AML-193 (cell line): ENCODE measurements around the gene PACSIN1.

ENCODE experiments used
- DNase-seq, 2 experiments: peaks; one replicate each; lab custom pipeline; 2025; lab: John Stamatoyannopoulos, UW

Gene PACSIN1

GRCh38 chr6:34544776-34545471 lies 79.0 kb downstream of the PACSIN1 start:
- DNase-seq: no peak

- DNase-seq: no peak
Measured at GRCh38 chr6:34546551-34547321, 80.9 kb downstream of the PACSIN1 start.

- DNase-seq: no peak
Measured at GRCh38 chr6:34547701-34548644, 82.1 kb downstream of the PACSIN1 start.

- DNase-seq: no peak
Measured at GRCh38 chr6:34549026-34549803, 83.3 kb downstream of the PACSIN1 start.

GRCh38 chr6:34549804-34550202 lies 83.9 kb downstream of the PACSIN1 start:
- no peak for DNase-seq

GRCh38 chr6:34551720-34552119 lies 85.8 kb downstream of the PACSIN1 start:
- no peak for DNase-seq

GRCh38 chr6:34552620-34553019 lies 86.7 kb downstream of the PACSIN1 start:
- DNase-seq: no peak

- DNase-seq: no peak
Measured at GRCh38 chr6:34553146-34553545, 87.3 kb downstream of the PACSIN1 start.

GRCh38 chr6:34553750-34554149 lies 87.9 kb downstream of the PACSIN1 start:
- DNase-seq: no peak

GRCh38 chr6:34554291-34555006 lies 88.6 kb downstream of the PACSIN1 start:
- DNase-seq: no peak

GRCh38 chr6:34555007-34555322 lies 89.1 kb downstream of the PACSIN1 start:
- no peak for DNase-seq

- DNase-seq: no peak
Measured at GRCh38 chr6:34555328-34555727, 89.5 kb downstream of the PACSIN1 start.

- DNase-seq: no peak
Measured at GRCh38 chr6:34556031-34556471, 90.2 kb downstream of the PACSIN1 start, which contains the start of gene SPDEF. Gene SPDEF (minus strand): TSS chr6:34556329. CDS start chr6:34544455, 11,874 bp downstream.

- DNase-seq: no peak
Measured at GRCh38 chr6:34556493-34556892, 90.6 kb downstream of the PACSIN1 start.

GRCh38 chr6:34557228-34557627 lies 91.4 kb downstream of the PACSIN1 start:
- DNase-seq: no peak

GRCh38 chr6:34558172-34558714 lies 92.4 kb downstream of the PACSIN1 start:
- DNase-seq: no peak

- DNase-seq: no peak
Measured at GRCh38 chr6:34559651-34560365, 93.9 kb downstream of the PACSIN1 start.

- no peak for DNase-seq
Measured at GRCh38 chr6:34560366-34561226, 94.7 kb downstream of the PACSIN1 start.

GRCh38 chr6:34561227-34561530 lies 95.3 kb downstream of the PACSIN1 start:
- DNase-seq: no peak
